Keratinocyte (primary cell): ENCODE measurements around the gene CCNL2. TPM values are rescaled to one million over a fixed set of nuclear protein-coding genes. Genes with fewer than 3 reads are reported as not detected.
A peak's percentile ranks its signal among the peaks of the same experiment; 100 is the strongest.

Experiments used
- DNase-seq: peaks from one replicate; pipeline ENCODE4 v3.0.0-alpha.2; 2011; ENCODE audit warnings: low read depth, missing footprints, low spot score
- FAIRE-seq: peaks from 2 replicates; lab custom pipeline; 2011; peaks lifted over from hg19 to GRCh38; lab: Jason Lieb, UNC
- H2AFZ ChIP-seq: 2 replicates; pipeline ENCODE4 v1.6.0; 2012; ENCODE audit warnings: low read length, control low read depth, inconsistent platforms; ENCODE audit not compliant: control insufficient read depth
- H3K27ac ChIP-seq: 2 replicates; pipeline ENCODE4 v1.5.1; 2011; ENCODE audit warnings: low read length; ENCODE audit not compliant: control insufficient read depth, insufficient read depth
- H3K27me3 ChIP-seq: 3 replicates; pipeline ENCODE4 v1.6.0; 2011; ENCODE audit warnings: low read length; ENCODE audit not compliant: control insufficient read depth, insufficient read depth; ENCODE audit errors: extremely low read depth
- H3K36me3 ChIP-seq, 2 experiments: 2 replicates in 1 of 2; 3 replicates in 1 of 2; pipeline ENCODE4 v1.5.1; 2011; ENCODE audit warnings: low read length in 2 of 2, mild to moderate bottlenecking in 1 of 2; ENCODE audit not compliant: control insufficient read depth in 2 of 2, insufficient read depth in 2 of 2; ENCODE audit errors: extremely low read depth in 1 of 2
- H3K4me1 ChIP-seq: 3 replicates; pipeline ENCODE4 v1.5.1; 2011; ENCODE audit warnings: low read length; ENCODE audit not compliant: control insufficient read depth, insufficient read depth; ENCODE audit errors: extremely low read depth
- H3K4me2 ChIP-seq: 3 replicates; pipeline ENCODE4 v1.6.0; 2011; ENCODE audit warnings: low read depth, low read length; ENCODE audit not compliant: control insufficient read depth, insufficient read depth; ENCODE audit errors: extremely low read depth
- H3K4me3 ChIP-seq, 3 experiments: fragments of 200-600 bp in 1 of 3; sonication (generic) in 1 of 3; 2 replicates in 2 of 3; 3 replicates in 1 of 3; pipeline ENCODE4 v1.5.1; 2011 to 2016; ENCODE audit warnings: low read length in 3 of 3, mild to moderate bottlenecking in 3 of 3, control low read depth in 2 of 3, inconsistent platforms in 1 of 3, low read depth in 1 of 3, mixed read lengths in 1 of 3, mixed run types in 1 of 3, moderate library complexity in 1 of 3; ENCODE audit not compliant: control insufficient read depth in 2 of 3, insufficient read depth in 2 of 3; ENCODE audit errors: extremely low read depth in 1 of 3
- H3K79me2 ChIP-seq: 2 replicates; pipeline ENCODE4 v1.6.0; 2012; ENCODE audit warnings: low read length; ENCODE audit not compliant: control insufficient read depth, insufficient read depth
- H3K9ac ChIP-seq: 3 replicates; pipeline ENCODE4 v1.6.0; 2011; ENCODE audit warnings: low read length; ENCODE audit not compliant: control insufficient read depth, insufficient read depth; ENCODE audit errors: extremely low read depth
- H3K9me1 ChIP-seq: 3 replicates; pipeline ENCODE4 v1.6.0; 2011; ENCODE audit warnings: low read length; ENCODE audit not compliant: control insufficient read depth, insufficient read depth; ENCODE audit errors: extremely low read depth
- H3K9me3 ChIP-seq: 2 replicates; pipeline ENCODE4 v1.5.1; 2012; ENCODE audit warnings: low read depth, low read length; ENCODE audit not compliant: control insufficient read depth
- H4K20me1 ChIP-seq: 3 replicates; pipeline ENCODE4 v1.6.0; 2011; ENCODE audit warnings: low read length; ENCODE audit not compliant: control insufficient read depth, insufficient read depth; ENCODE audit errors: extremely low read depth
- EZH2 ChIP-seq: IDR thresholded peaks from one replicate; pipeline ENCODE4 v1.6.1; 2012; ENCODE audit warnings: inconsistent platforms, mild to moderate bottlenecking, low read length, moderate library complexity
- dilution Hi-C: fragments of 300-500 bp; cut with MboI; formaldehyde crosslinking; loops from one replicate; pipeline ENCODE4 v1.7.0; 2020; ENCODE audit warnings: low sequenced_read_pairs; ENCODE audit not compliant: extremely low pct_ligation_motif_present
- polyA plus RNA-seq, 5 experiments: library from polyadenylated mRNA; depleted of rRNA in 3 of 5; stranded (reverse) in 3 of 5; stranded (forward) in 1 of 5; unstranded in 1 of 5; fragments of >200 nt; gene quantifications; 1 replicate in 1 of 5; 2 replicates in 3 of 5; 3 replicates in 1 of 5; pipeline versions ENCODE4 v1.2.1 to v1.2.3, GENCODE V29; 2011 to 2012; ENCODE audit warnings: missing spikeins in 2 of 5, low read depth in 1 of 5, low replicate concordance in 1 of 5
- TF ChIP-seq, protein P1 (sequence below), 3 experiments: IDR thresholded peaks in 1 of 3; conservative IDR thresholded peaks in 1 of 3; optimal IDR thresholded peaks in 1 of 3; 2 replicates in 2 of 3; 3 replicates in 1 of 3; pipeline versions ENCODE3 to v1.5.1; 2011; ENCODE audit warnings: low read length in 3 of 3, mild to moderate bottlenecking in 3 of 3, moderate library complexity in 2 of 3, control low read depth in 1 of 3, inconsistent platforms in 1 of 3; ENCODE audit not compliant: insufficient read depth in 2 of 3; ENCODE audit errors: extremely low read depth in 1 of 3

CCNL2 gene
- polyA plus RNA-seq, 1 donor (not counting 4 experiments of a cell fraction or from before 2014, with no cell fraction given) = 140 TPM

DNA sequence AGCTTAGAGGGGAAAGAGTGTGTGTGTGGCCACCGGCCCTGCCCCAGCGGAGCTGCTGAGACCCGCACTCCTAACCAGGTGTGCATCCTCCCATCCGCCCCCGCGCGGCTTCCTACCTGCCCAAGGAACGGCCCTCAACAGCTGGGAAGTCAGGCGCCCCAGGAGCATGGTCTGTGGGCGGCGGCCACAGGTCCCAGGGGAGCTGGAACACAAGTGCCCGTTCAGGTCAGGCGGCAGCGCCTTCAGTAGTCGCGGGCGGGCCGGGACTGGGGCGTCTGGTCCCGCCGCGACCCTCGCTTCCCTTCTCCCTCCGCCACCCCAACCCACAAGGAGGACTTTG, 24.6 kb downstream of the CCNL2 start:
- DNase-seq = no peak
- H3K9ac ChIP-seq = peak overlapping the region; percentile 94
- TF ChIP-seq EZH2 = no peak
- TF ChIP-seq, protein P1, sequence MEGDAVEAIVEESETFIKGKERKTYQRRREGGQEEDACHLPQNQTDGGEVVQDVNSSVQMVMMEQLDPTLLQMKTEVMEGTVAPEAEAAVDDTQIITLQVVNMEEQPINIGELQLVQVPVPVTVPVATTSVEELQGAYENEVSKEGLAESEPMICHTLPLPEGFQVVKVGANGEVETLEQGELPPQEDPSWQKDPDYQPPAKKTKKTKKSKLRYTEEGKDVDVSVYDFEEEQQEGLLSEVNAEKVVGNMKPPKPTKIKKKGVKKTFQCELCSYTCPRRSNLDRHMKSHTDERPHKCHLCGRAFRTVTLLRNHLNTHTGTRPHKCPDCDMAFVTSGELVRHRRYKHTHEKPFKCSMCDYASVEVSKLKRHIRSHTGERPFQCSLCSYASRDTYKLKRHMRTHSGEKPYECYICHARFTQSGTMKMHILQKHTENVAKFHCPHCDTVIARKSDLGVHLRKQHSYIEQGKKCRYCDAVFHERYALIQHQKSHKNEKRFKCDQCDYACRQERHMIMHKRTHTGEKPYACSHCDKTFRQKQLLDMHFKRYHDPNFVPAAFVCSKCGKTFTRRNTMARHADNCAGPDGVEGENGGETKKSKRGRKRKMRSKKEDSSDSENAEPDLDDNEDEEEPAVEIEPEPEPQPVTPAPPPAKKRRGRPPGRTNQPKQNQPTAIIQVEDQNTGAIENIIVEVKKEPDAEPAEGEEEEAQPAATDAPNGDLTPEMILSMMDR (optimal IDR thresholded peaks at IDR 0.05 in 1 of 3, IDR thresholded peaks at IDR 0.05 in 1 of 3, conservative IDR thresholded peaks at IDR 0.05 in 1 of 3; ENCODE audit: extremely low read depth in 1 of 3, insufficient read depth in 2 of 3, low read length in 3 of 3) = no peak
- H3K9me1 ChIP-seq = no peaks in the 10 kb centered on the region
- no peaks in the 10 kb centered on the region for H4K20me1 ChIP-seq
- H3K4me3 ChIP-seq = peak overlapping the region; percentile 89 to 97 (median 89)
- FAIRE-seq = no peak
- H3K9me3 ChIP-seq = no peaks in the 10 kb centered on the region
- peak overlapping the region; percentile 97 for H3K4me2 ChIP-seq
- H3K27me3 ChIP-seq = no peaks in the 10 kb centered on the region
- peak overlapping the region; percentile 76 for H3K27ac ChIP-seq
- peaks cover 12% of the 10 kb centered on the region for H3K4me1 ChIP-seq
- H3K36me3 ChIP-seq = peaks cover 3 to 8% of the 10 kb centered on the region in 2 experiments
- H2AFZ ChIP-seq = peak overlapping the region; percentile 43
- peaks cover 30% of the 10 kb centered on the region for H3K79me2 ChIP-seq
- dilution Hi-C loops = no loop called here

DNA sequence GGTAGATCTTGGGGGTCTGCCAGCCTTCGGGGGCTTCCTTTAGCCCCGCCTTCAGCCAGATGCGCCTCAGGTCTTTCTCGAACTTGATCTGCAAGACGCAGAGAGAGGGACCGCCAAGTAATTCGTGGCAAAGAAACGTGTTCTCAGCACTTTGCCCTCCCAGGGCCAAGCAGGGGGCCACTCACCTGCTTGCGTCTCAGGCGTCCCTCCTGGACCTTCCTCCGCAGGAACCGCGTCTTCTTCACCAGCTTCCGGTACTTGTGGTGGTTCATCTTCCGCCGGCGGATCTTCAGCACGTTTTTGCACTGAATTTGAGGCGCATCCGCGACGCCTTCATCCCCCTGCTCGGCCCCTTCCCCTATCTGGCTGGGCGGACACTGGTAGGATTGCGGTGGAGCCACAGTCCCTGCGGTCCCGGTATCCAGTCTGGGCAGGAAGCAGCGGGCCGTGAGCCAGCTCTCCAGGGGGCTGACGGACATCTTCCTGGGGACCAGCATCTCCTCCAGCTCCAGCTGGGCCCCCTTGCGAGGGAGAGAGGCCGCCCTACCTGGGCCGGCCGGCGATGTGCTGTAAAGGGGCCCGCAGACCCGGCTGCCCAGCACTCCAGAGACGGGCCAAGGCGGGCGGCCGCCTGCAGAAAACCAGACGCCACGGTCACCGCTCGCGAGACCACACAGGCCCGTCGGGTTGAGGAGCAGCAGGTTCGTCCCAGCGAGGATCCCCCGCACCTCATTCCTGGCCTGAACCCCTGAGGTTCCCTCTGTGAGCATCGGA, 25.1 kb downstream of the CCNL2 start:
- no peak for TF ChIP-seq EZH2
- TF ChIP-seq, protein P1 (optimal IDR thresholded peaks at IDR 0.05 in 1 of 3, IDR thresholded peaks at IDR 0.05 in 1 of 3, conservative IDR thresholded peaks at IDR 0.05 in 1 of 3; ENCODE audit: extremely low read depth in 1 of 3, insufficient read depth in 2 of 3, low read length in 3 of 3) = no peak
- H3K27ac ChIP-seq = peak overlapping the region; percentile 76
- no peaks in the 10 kb centered on the region for H3K9me1 ChIP-seq
- H3K9ac ChIP-seq = peak overlapping the region; percentile 94
- FAIRE-seq = no peak
- H3K4me2 ChIP-seq = peak overlapping the region; percentile 97
- no peaks in the 10 kb centered on the region for H3K9me3 ChIP-seq
- peak overlapping the region; percentile 27 for H2AFZ ChIP-seq
- H3K27me3 ChIP-seq = no peaks in the 10 kb centered on the region
- H3K4me3 ChIP-seq = peak overlapping the region; percentile 89 to 97 (median 89)
- dilution Hi-C loops = no loop called here
- peaks cover 30% of the 10 kb centered on the region for H3K79me2 ChIP-seq
- peaks cover 12% of the 10 kb centered on the region for H3K4me1 ChIP-seq
- H3K36me3 ChIP-seq = peaks cover 3 to 8% of the 10 kb centered on the region in 2 experiments
- no peaks in the 10 kb centered on the region for H4K20me1 ChIP-seq
- DNase-seq = no peak
